HEK293 (cell line): Measurements from ENCODE around the gene PDE11A.

Experiments
- HOXC10 ChIP-seq: sonication (generic); formaldehyde crosslinking; IDR thresholded peaks from 2 replicates; pipeline ENCODE4 v1.8.1; 2023; ENCODE audit warnings: mild to moderate bottlenecking, missing genetic modification reagents
- PRDM10 ChIP-seq: fragments of 450-650 bp; formaldehyde crosslinking; IDR thresholded peaks from 2 replicates; pipeline ENCODE4 v1.5.1; 2016; ENCODE audit warnings: missing biosample characterization, missing genetic modification characterization
- PRDM2 ChIP-seq: fragments of 450-650 bp; formaldehyde crosslinking; IDR thresholded peaks from 2 replicates; pipeline ENCODE4 v1.5.1; 2016; ENCODE audit warnings: missing biosample characterization, missing genetic modification characterization, borderline replicate concordance
- REST ChIP-seq: fragments of 450-650 bp; formaldehyde crosslinking; IDR thresholded peaks from 2 replicates; pipeline ENCODE4 v1.5.1; 2016; ENCODE audit warnings: missing biosample characterization, missing genetic modification characterization
- TSHZ1 ChIP-seq: fragments of 450-650 bp; formaldehyde crosslinking; IDR thresholded peaks from 2 replicates; pipeline ENCODE4 v1.5.1; 2016; ENCODE audit warnings: missing biosample characterization, missing genetic modification characterization, borderline replicate concordance
- ZIC2 ChIP-seq: fragments of 450-650 bp; formaldehyde crosslinking; IDR thresholded peaks from 2 replicates; pipeline ENCODE4 v1.5.1; 2016; ENCODE audit warnings: missing biosample characterization, missing genetic modification characterization
- ZNF174 ChIP-seq: fragments of 450-650 bp; formaldehyde crosslinking; IDR thresholded peaks from 2 replicates; pipeline ENCODE4 v1.5.0; 2017; ENCODE audit warnings: missing biosample characterization, mild to moderate bottlenecking, missing genetic modification characterization
- ZNF391 ChIP-seq: fragments of 450-650 bp; formaldehyde crosslinking; IDR thresholded peaks from 2 replicates; pipeline ENCODE4 v1.5.1; 2016; ENCODE audit warnings: low read depth, missing biosample characterization, missing genetic modification characterization, borderline replicate concordance
- ZNF398 ChIP-seq: fragments of 450-650 bp; formaldehyde crosslinking; IDR thresholded peaks from 2 replicates; pipeline ENCODE4 v1.5.1; 2017; ENCODE audit warnings: missing biosample characterization, missing genetic modification characterization
- ZNF571 ChIP-seq: fragments of 450-650 bp; formaldehyde crosslinking; IDR thresholded peaks from 2 replicates; pipeline ENCODE4 v1.5.0; 2017; ENCODE audit warnings: missing biosample characterization, missing genetic modification characterization
- ZNF610 ChIP-seq: fragments of 450-650 bp; formaldehyde crosslinking; IDR thresholded peaks from 2 replicates; pipeline ENCODE4 v1.5.1; 2016; ENCODE audit warnings: missing biosample characterization, missing genetic modification characterization, borderline replicate concordance
- ZNF626 ChIP-seq: fragments of 450-650 bp; sonication (Bioruptor Pico); formaldehyde crosslinking; IDR thresholded peaks from 2 replicates; pipeline ENCODE4 v1.5.1; 2018; ENCODE audit warnings: missing biosample characterization, missing genetic modification characterization, inconsistent platforms
- ZNF785 ChIP-seq: fragments of 450-650 bp; formaldehyde crosslinking; IDR thresholded peaks from 2 replicates; pipeline ENCODE4 v1.5.1; 2016; ENCODE audit warnings: missing biosample characterization, missing genetic modification characterization
- ZNF792 ChIP-seq: fragments of 450-650 bp; formaldehyde crosslinking; IDR thresholded peaks from 2 replicates; pipeline ENCODE4 v1.5.1; 2016; ENCODE audit warnings: missing biosample characterization, missing genetic modification characterization
- ZSCAN16 ChIP-seq: fragments of 450-650 bp; formaldehyde crosslinking; IDR thresholded peaks from 2 replicates; pipeline ENCODE4 v1.5.1; 2016; ENCODE audit warnings: missing biosample characterization, missing genetic modification characterization
- ZSCAN5A ChIP-seq: fragments of 450-650 bp; formaldehyde crosslinking; IDR thresholded peaks from 2 replicates; pipeline ENCODE4 v1.5.1; 2016; ENCODE audit warnings: missing biosample characterization, missing genetic modification characterization

PDE11A gene

DNA sequence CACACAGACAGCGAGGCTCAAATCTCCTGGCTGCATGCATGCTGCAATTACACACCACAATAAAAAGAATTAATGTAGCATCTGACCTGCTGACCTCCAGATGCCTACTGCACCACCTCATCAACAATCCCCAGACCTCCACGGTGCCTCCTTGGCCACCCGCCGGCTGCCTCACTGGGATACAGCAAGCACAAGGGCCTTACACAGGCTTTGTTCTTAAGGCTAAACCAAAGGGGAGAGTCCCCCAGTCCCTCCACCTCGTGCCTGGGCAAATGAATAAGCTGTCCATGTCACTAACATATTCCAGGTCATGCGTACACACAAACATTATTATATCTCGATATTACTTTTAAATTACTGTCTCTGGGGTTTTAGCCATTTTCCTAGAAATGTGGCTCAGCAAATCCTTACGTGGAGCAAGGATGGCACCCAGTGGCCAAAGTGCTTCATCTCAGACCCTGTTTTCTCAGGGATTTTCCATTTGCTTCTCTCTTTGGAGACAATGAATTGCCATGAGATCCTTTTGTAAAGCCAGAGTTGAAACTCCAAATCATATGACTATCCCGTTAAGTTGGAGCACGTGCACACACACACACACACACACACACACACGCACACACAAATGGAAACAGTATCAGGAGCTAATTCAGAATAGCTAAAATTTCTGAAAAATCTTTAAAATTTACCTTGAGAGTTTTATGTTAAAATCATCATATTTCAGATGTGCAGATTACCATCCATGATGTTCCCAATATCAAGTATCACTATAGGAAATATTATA, 313.8 kb downstream of the PDE11A start (continued):
- no peak for TF ChIP-seq PRDM2 (tag by site-specific recombination)
- peak; percentile 29; the same call in 1 of the 2 replicates for TF ChIP-seq PRDM10 (tag by site-specific recombination)
- no peak for TF ChIP-seq ZNF398 (tag by site-specific recombination)
- no peak for TF ChIP-seq ZSCAN5A
- TF ChIP-seq ZIC2 (tag by site-specific recombination): peak; percentile 33
- TF ChIP-seq ZSCAN16 (tag by site-specific recombination): no peak
- no peak for TF ChIP-seq TSHZ1 (tag by site-specific recombination)
- TF ChIP-seq HOXC10 (CRISPR knock-in tag): no peak
- TF ChIP-seq ZNF792 (tag by site-specific recombination): no peak
- no peak for TF ChIP-seq ZNF610 (tag by site-specific recombination)
- no peak for TF ChIP-seq ZNF571 (tag by site-specific recombination)
- TF ChIP-seq ZNF391 (tag by site-specific recombination): no peak
- no peak for TF ChIP-seq ZNF174 (tag by site-specific recombination)
- no peak for TF ChIP-seq ZNF626 (tag by site-specific recombination)
- no peak for TF ChIP-seq ZNF785
- TF ChIP-seq REST (tag by site-specific recombination): no peak
